ENCODE results near the gene PCYOX1L. TPM values are rescaled to one million over a fixed set of nuclear protein-coding genes. Genes with fewer than 3 reads are reported as not detected.
A peak's percentile ranks its signal among the peaks of the same experiment; 100 is the strongest.

PCYOX1L gene
- total RNA-seq, 2 experiments from 2014 or later: 34.5 to 34.6 TPM

DNA sequence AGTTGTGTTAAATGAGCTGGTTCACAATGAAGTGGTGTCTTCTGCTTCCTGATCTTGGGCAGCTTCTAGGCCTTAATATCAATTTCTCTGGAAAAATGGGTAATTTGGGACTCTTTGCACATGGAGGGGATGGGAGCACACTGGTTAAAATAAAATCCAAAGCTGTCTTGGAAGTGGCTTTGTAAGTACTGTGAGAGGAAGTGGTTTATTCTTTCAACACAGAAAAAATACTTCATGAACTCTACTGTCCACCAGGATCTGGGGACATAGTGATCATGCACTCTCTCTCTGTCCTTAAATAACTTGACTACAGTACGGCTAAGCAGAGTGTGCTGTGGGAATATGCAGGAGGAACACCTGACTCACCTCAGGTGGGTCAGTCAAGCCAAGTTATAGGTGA lies 2.4 kb downstream of the PCYOX1L start:
- CTCF ChIA-PET: interaction anchor here (0.9 to 1.9 kb wide), 6 partner anchors 11 to 37 kb away, joined by 3 to 6 read pairs (median 3); no protein-coding TSS in a partner anchor
- no peaks in the 10 kb centered on the region for H3K9me3 Mint-ChIP-seq
- DNase-seq: no peak
- H3K36me3 Mint-ChIP-seq (ENCODE audit: low read depth): peaks cover 33% of the 10 kb centered on the region
- H3K4me1 Mint-ChIP-seq: peaks cover 55% of the 10 kb centered on the region
- POLR2A ChIA-PET: interaction anchor here (0.8 kb wide), 1 partner anchor 16 kb away, joined by 4 read pairs; no protein-coding TSS in a partner anchor
- H3K27ac Mint-ChIP-seq: peak overlapping the region; percentile 75
- peak overlapping the region; percentile 21 for H3K4me3 Mint-ChIP-seq
- no peaks in the 10 kb centered on the region for H3K27me3 Mint-ChIP-seq

DNA sequence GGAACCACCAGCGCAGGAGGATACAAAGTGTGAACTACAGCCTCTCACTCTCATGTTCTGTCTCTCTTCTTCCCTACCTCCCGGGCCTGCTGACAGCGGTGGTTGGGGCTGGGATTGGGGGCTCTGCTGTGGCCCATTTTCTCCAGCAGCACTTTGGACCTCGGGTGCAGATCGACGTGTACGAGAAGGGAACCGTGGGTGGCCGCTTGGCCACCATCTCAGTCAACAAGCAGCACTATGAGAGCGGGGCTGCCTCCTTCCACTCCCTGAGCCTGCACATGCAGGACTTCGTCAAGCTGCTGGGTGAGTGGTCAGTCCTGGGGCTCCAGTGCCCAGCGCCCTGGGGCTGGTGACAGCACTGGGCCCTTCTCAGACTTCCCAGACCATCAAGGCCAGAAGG lies 4.7 kb downstream of the PCYOX1L start:
- Mint-ChIP-seq H3K9me3 (no peaks in the 10 kb centered on the region), H3K4me3 (no peak overlapping the region), H3K27ac (no peak overlapping the region), H3K4me1 (peaks cover 43% of the 10 kb centered on the region), H3K36me3 (ENCODE audit: low read depth) (peaks cover 27% of the 10 kb centered on the region), H3K27me3 (no peaks in the 10 kb centered on the region)
- ChIA-PET CTCF (interaction anchor here (1.0 to 1.7 kb wide), 2 partner anchors 17 to 22 kb away, joined by 3 read pairs; partner anchors contain the start of gene IL17B), POLR2A (no interaction called here)
- DNase-seq: no peak

GRCh38 chr5:149363358-149363757 lies 5.5 kb downstream of the PCYOX1L start:
- Mint-ChIP-seq H3K36me3 (ENCODE audit: low read depth) (peaks cover 27% of the 10 kb centered on the region), H3K27ac (no peak overlapping the region), H3K4me1 (peaks cover 42% of the 10 kb centered on the region), H3K9me3 (no peaks in the 10 kb centered on the region), H3K4me3 (no peak overlapping the region), H3K27me3 (no peaks in the 10 kb centered on the region)
- no peak for DNase-seq
- POLR2A ChIA-PET: interaction anchor here (0.6 kb wide), 1 partner anchor 37 kb away, joined by 5 read pairs; no protein-coding TSS in a partner anchor
- CTCF ChIA-PET: interaction anchor here (0.9 to 1.9 kb wide), 5 partner anchors 13 to 31 kb away, joined by 3 to 5 read pairs (median 3); partner anchors contain the start of genes GRPEL2 and IL17B

DNA sequence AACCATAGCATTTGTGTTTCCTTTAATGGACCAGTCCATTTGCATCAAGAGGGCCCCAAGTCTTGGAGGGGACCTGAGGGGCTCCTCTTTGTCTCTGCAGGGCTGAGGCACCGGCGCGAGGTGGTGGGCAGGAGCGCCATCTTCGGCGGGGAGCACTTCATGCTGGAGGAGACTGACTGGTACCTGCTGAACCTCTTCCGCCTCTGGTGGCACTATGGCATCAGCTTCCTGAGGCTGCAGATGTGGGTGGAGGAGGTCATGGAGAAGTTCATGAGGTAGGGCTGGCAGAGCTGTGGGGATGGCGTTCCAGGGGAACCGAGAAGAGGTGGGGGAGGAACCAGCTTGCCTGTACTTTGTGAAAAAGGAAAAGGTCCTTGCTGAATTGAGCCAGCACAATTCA lies 6.1 kb downstream of the PCYOX1L start:
- H3K27me3 Mint-ChIP-seq: no peaks in the 10 kb centered on the region
- peaks cover 26% of the 10 kb centered on the region for H3K36me3 Mint-ChIP-seq (ENCODE audit: low read depth)
- peaks cover 36% of the 10 kb centered on the region for H3K4me1 Mint-ChIP-seq
- DNase-seq: no peak
- no peak overlapping the region for H3K4me3 Mint-ChIP-seq
- ChIA-PET POLR2A (no interaction called here), CTCF (interaction anchor here (0.9 to 1.9 kb wide), 4 partner anchors 13 to 32 kb away, joined by 3 to 5 read pairs (median 4); partner anchors contain the start of genes GRPEL2 and IL17B)
- no peaks in the 10 kb centered on the region for H3K9me3 Mint-ChIP-seq
- H3K27ac Mint-ChIP-seq: peak overlapping the region; percentile 62

DNA sequence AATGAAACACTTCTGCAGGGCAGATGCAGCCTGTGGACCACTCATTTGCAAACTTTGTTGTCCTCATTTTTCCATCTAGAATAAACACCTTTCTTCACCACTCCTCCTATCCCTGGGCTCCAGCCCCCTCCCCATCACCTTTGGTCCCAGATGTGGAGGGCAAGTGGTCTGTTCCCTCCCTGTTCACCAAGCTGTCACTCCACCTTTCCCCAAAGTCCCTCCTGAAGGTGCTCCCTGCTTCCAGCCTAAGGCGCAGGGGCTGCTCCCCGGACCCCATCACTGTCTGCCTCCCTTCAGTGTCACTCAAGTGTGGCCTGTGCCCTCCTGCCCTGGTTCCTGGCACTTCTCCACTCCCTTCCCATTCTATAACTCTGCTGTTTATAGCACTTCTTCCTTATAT lies 6.9 kb downstream of the PCYOX1L start:
- Mint-ChIP-seq H3K36me3 (ENCODE audit: low read depth) (peaks cover 19% of the 10 kb centered on the region), H3K27ac (no peak overlapping the region), H3K9me3 (no peaks in the 10 kb centered on the region), H3K27me3 (no peaks in the 10 kb centered on the region), H3K4me3 (no peak overlapping the region), H3K4me1 (peaks cover 28% of the 10 kb centered on the region)
- DNase-seq: no peak
- POLR2A ChIA-PET: no interaction called here
- CTCF ChIA-PET: interaction anchor here (1.6 to 1.9 kb wide), 2 partner anchors 12 to 20 kb away, joined by 4 to 5 read pairs; partner anchors contain the start of gene GRPEL2

DNA sequence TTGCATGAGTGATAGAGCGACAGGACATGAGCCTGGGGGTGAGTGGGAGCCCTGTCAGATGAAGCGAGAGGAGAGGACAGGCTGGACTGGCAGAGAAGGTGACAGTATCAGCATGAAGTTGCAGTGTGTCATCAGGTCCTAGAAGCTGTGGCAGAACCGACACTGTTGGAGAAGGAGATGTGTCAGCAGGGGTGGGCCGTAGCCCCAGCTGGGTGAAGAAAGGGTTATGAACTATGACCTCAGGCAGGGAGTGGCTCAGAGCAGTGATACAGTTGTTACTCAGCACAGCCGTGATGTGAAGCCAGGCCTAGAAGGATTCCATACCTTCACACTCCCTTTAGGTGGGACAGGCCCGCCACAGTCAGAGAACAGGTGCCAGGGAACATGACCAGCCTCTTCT lies 7.6 kb downstream of the PCYOX1L start:
- ChIA-PET POLR2A (no interaction called here), CTCF (interaction anchor here (0.6 to 3.4 kb wide), 5 partner anchors 11 to 224 kb away, joined by 3 to 8 read pairs (median 5); partner anchors contain the start of gene ABLIM3)
- Mint-ChIP-seq H3K27ac (no peak overlapping the region), H3K36me3 (ENCODE audit: low read depth) (peaks cover 13% of the 10 kb centered on the region), H3K9me3 (no peaks in the 10 kb centered on the region), H3K4me3 (no peak overlapping the region), H3K4me1 (peaks cover 21% of the 10 kb centered on the region), H3K27me3 (no peaks in the 10 kb centered on the region)
- DNase-seq: no peak

DNA sequence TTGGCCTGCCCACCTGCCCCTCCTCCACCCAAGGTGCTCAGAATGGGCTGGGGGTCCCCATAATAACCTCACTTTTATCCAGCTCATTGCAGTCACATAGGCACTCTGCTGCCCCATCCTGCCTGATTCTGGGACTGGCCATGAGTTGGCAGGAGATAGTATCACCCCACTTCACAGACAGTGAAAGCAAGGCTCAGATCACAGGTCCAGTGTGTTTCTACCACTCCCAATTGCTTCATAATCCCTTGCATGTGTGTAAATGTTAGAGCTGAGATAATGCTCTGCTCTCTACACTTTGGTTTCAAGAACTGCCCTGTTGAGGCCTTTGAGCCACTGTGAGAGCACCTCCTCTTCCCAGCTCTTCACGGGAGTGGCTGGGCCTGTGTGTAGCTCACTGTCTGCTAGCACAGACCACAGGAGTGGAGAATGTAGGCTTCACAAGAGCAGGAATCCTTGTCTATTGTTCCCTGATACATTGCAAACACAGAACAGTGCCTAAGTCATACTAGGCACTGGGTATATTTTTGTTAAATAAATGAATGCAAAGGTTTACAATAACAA lies 8.4 kb downstream of the PCYOX1L start:
- Mint-ChIP-seq H3K4me1 (peaks cover 14% of the 10 kb centered on the region), H3K27me3 (no peaks in the 10 kb centered on the region), H3K27ac (no peak overlapping the region), H3K4me3 (no peak overlapping the region), H3K36me3 (ENCODE audit: low read depth) (peaks cover 8% of the 10 kb centered on the region), H3K9me3 (no peaks in the 10 kb centered on the region)
- CTCF ChIA-PET: interaction anchor here (0.5 to 3.4 kb wide), 10 partner anchors 8 to 1031 kb away, joined by 3 to 29 read pairs (median 6); partner anchors contain the start of gene PCYOX1L
- POLR2A ChIA-PET: no interaction called here
- no peak for DNase-seq

- POLR2A ChIA-PET: interaction anchor here (0.6 kb wide), 1 partner anchor 72 kb away, joined by 3 read pairs; no protein-coding TSS in a partner anchor
- no peaks in the 10 kb centered on the region for H3K9me3 Mint-ChIP-seq
- peak; percentile 64 for DNase-seq
- H3K4me1 Mint-ChIP-seq: peaks cover 12% of the 10 kb centered on the region
- CTCF ChIA-PET: interaction anchor here (0.7 to 5.8 kb wide), 24 partner anchors 9 to 244 kb away, joined by 3 to 29 read pairs (median 4); partner anchors contain the start of gene PCYOX1L
- no peak overlapping the region for H3K4me3 Mint-ChIP-seq
- peaks cover 8% of the 10 kb centered on the region for H3K36me3 Mint-ChIP-seq (ENCODE audit: low read depth)
- H3K27ac Mint-ChIP-seq: peak overlapping the region; percentile 34
- H3K27me3 Mint-ChIP-seq: no peaks in the 10 kb centered on the region
Measured at GRCh38 chr5:149367249-149367971, 9.6 kb downstream of the PCYOX1L start.

DNA sequence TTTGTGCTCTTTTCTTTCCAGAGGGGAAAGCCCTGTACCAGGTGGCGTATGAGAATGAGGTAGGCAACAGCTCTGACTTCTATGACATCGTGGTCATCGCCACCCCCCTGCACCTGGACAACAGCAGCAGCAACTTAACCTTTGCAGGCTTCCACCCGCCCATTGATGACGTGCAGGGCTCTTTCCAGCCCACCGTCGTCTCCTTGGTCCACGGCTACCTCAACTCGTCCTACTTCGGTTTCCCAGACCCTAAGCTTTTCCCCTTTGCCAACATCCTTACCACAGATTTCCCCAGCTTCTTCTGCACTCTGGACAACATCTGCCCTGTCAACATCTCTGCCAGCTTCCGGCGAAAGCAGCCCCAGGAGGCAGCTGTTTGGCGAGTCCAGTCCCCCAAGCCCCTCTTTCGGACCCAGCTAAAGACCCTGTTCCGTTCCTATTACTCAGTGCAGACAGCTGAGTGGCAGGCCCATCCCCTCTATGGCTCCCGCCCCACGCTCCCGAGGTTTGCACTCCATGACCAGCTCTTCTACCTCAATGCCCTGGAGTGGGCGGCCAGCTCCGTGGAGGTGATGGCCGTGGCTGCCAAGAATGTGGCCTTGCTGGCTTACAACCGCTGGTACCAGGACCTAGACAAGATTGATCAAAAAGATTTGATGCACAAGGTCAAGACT lies 10.3 kb downstream of the PCYOX1L start:
- Mint-ChIP-seq H3K4me1 (peaks cover 12% of the 10 kb centered on the region), H3K27ac (no peak overlapping the region), H3K4me3 (no peak overlapping the region), H3K27me3 (no peaks in the 10 kb centered on the region), H3K9me3 (no peaks in the 10 kb centered on the region), H3K36me3 (ENCODE audit: low read depth) (peaks cover 3% of the 10 kb centered on the region)
- CTCF ChIA-PET: interaction anchor here (0.7 to 5.8 kb wide), 24 partner anchors 8 to 243 kb away, joined by 3 to 29 read pairs (median 4); partner anchors contain the start of gene PCYOX1L
- no peak for DNase-seq
- POLR2A ChIA-PET: no interaction called here

- H3K4me1 Mint-ChIP-seq: peaks cover 12% of the 10 kb centered on the region
- peak overlapping the region; percentile 28 for H3K27ac Mint-ChIP-seq
- no peaks in the 10 kb centered on the region for H3K27me3 Mint-ChIP-seq
- no peak overlapping the region for H3K4me3 Mint-ChIP-seq
- CTCF ChIA-PET: interaction anchor here (1.0 to 5.8 kb wide), 7 partner anchors 10 to 72 kb away, joined by 3 to 22 read pairs (median 9); partner anchors contain the start of gene PCYOX1L
- peaks cover 3% of the 10 kb centered on the region for H3K36me3 Mint-ChIP-seq (ENCODE audit: low read depth)
- POLR2A ChIA-PET: no interaction called here
- no peaks in the 10 kb centered on the region for H3K9me3 Mint-ChIP-seq
- DNase-seq: no peak
Measured at GRCh38 chr5:149370878-149371277, 13.0 kb downstream of the PCYOX1L start.

GRCh38 chr5:149371296-149371962 lies 13.6 kb downstream of the PCYOX1L start:
- H3K27me3 Mint-ChIP-seq: no peaks in the 10 kb centered on the region
- ChIA-PET CTCF (interaction anchor here (0.6 to 5.8 kb wide), 18 partner anchors 10 to 593 kb away, joined by 3 to 22 read pairs (median 3); partner anchors contain the start of gene PCYOX1L), POLR2A (no interaction called here)
- peak; percentile 74 for DNase-seq
- peak overlapping the region; percentile 28 for H3K27ac Mint-ChIP-seq
- no peak overlapping the region for H3K4me3 Mint-ChIP-seq
- H3K9me3 Mint-ChIP-seq: no peaks in the 10 kb centered on the region
- peaks cover 3% of the 10 kb centered on the region for H3K36me3 Mint-ChIP-seq (ENCODE audit: low read depth)
- H3K4me1 Mint-ChIP-seq: peaks cover 12% of the 10 kb centered on the region
